A549 (cell line): ENCODE measurements around the gene ICAM2. TPM values are rescaled to one million over a fixed set of nuclear protein-coding genes. Genes with fewer than 3 reads are reported as not detected.

Experiments
- ATAC-seq, 2 experiments: fragments of 200-7000 bp in 1 of 2; fragments of >200 bp in 1 of 2; cut with Nextera tagmentation in 1 of 2; cut with Tn5 transposase in 1 of 2; 3 replicates each; pipeline versions ENCODE4 v1.8.0 to v1.9.1; 2018 to 2020; ENCODE audit warnings: mild to moderate bottlenecking in 1 of 2, moderate library complexity in 1 of 2
- CTCF ChIA-PET: fragments of 300-600 bp; sonication (Branson Sonifier 250); formaldehyde crosslinking; extraction: SDS; loops from one replicate; lab custom pipeline; 2021; ENCODE audit warnings: antibody characterized with exemption, inconsistent platforms; lab: Yijun Ruan, JAX
- POLR2A ChIA-PET: fragments of 350-600 bp; formaldehyde crosslinking; extraction: SDS; loops from one replicate; lab custom pipeline; 2021; ENCODE audit warnings: antibody characterized with exemption, inconsistent platforms; lab: Yijun Ruan, JAX
- DNase-seq, 2 experiments: peaks; one replicate each; pipeline versions ENCODE4 v3.0.0 to v3.0.0-alpha.2; 2011 to 2016; ENCODE audit warnings: low read depth in 1 of 2, low spot score in 1 of 2
- FAIRE-seq: peaks from 2 replicates; lab custom pipeline; 2011; peaks lifted over from hg19 to GRCh38; lab: Jason Lieb, UNC
- H3K27ac ChIP-seq, 2 experiments: fragments of >200 bp; sonication (Bioruptor Twin); formaldehyde crosslinking; 3 replicates each; pipeline ENCODE4 v1.5.1; 2016 to 2017
- H3K4me1 ChIP-seq: fragments of >200 bp; sonication (Bioruptor Twin); formaldehyde crosslinking; 3 replicates; pipeline ENCODE4 v1.6.1; 2016
- H3K4me2 ChIP-seq: fragments of >200 bp; sonication (Bioruptor Twin); formaldehyde crosslinking; 3 replicates; pipeline ENCODE4 v1.6.1; 2016
- H3K4me3 ChIP-seq: fragments of >200 bp; sonication (Bioruptor Twin); formaldehyde crosslinking; 3 replicates; pipeline ENCODE4 v1.5.1; 2016
- H3K9me3 ChIP-seq: fragments of >200 bp; sonication (Bioruptor Twin); formaldehyde crosslinking; 3 replicates; pipeline ENCODE4 v1.6.1; 2016
- CBX8 ChIP-seq: fragments of 200-600 bp; sonication (generic); IDR thresholded peaks from 2 replicates; pipeline ENCODE4 v1.6.1; 2016
- CEBPB ChIP-seq, 2 experiments: fragments of >200 bp in 1 of 2; sonication (Bioruptor Twin) in 1 of 2; formaldehyde crosslinking in 1 of 2; IDR thresholded peaks; 2 replicates each; pipeline ENCODE4 v1.6.1; 2012 to 2016
- CHD2 ChIP-seq: fragments of 150-350 bp; IDR thresholded peaks from 2 replicates; pipeline ENCODE4 v1.6.1; 2014; ENCODE audit warnings: low read length; ENCODE audit not compliant: partially characterized antibody
- CHD4 ChIP-seq: fragments of 200-600 bp; sonication (generic); IDR thresholded peaks from 2 replicates; pipeline ENCODE4 v1.6.1; 2016; ENCODE audit warnings: antibody characterized with exemption, mild to moderate bottlenecking, borderline replicate concordance
- EHF ChIP-seq: fragments of 250-450 bp; sonication (Bioruptor Pico); IDR thresholded peaks from 2 replicates; pipeline ENCODE4 v1.5.0; 2020; ENCODE audit warnings: mild to moderate bottlenecking
- EHMT2 ChIP-seq: fragments of 200-600 bp; sonication (generic); IDR thresholded peaks from 2 replicates; pipeline ENCODE4 v1.6.1; 2016; ENCODE audit warnings: antibody characterized with exemption, low read depth, mild to moderate bottlenecking, moderate library complexity
- EP300 ChIP-seq, 2 experiments: fragments of >200 bp; sonication (Bioruptor Twin); formaldehyde crosslinking; IDR thresholded peaks; 2 replicates in 1 of 2; 3 replicates in 1 of 2; pipeline ENCODE4 v1.6.1; 2016 to 2017
- FOSB ChIP-seq: fragments of 250-450 bp; sonication (Bioruptor Pico); IDR thresholded peaks from 2 replicates; pipeline ENCODE4 v1.5.0; 2020; ENCODE audit warnings: mild to moderate bottlenecking, moderate library complexity
- HOXB13 ChIP-seq: fragments of 250-450 bp; sonication (Bioruptor Pico); IDR thresholded peaks from 2 replicates; pipeline ENCODE4 v1.5.0; 2020; ENCODE audit warnings: low read depth, mild to moderate bottlenecking, moderate library complexity
- JUN ChIP-seq, 2 experiments: fragments of >200 bp; sonication (Bioruptor Twin); formaldehyde crosslinking; IDR thresholded peaks; 2 replicates in 1 of 2; 3 replicates in 1 of 2; pipeline ENCODE4 v1.6.1; 2016 to 2017
- MAFK ChIP-seq: fragments of 450-650 bp; IDR thresholded peaks from 2 replicates; pipeline ENCODE4 v1.6.1; 2014; ENCODE audit not compliant: partially characterized antibody
- MAZ ChIP-seq: fragments of 150-350 bp; IDR thresholded peaks from 2 replicates; pipeline ENCODE4 v1.6.1; 2014; ENCODE audit warnings: antibody characterized with exemption, low read depth, low read length, borderline replicate concordance
- PHF8 ChIP-seq: fragments of 200-600 bp; sonication (generic); IDR thresholded peaks from 2 replicates; pipeline ENCODE4 v1.6.1; 2016; ENCODE audit warnings: low read depth, mild to moderate bottlenecking, antibody characterized with exemption, moderate library complexity, borderline replicate concordance
- POLR2A ChIP-seq: IDR thresholded peaks from 2 replicates; pipeline ENCODE4 v1.6.1; 2012; ENCODE audit warnings: mild to moderate bottlenecking, low read length
- POLR2AphosphoS2 ChIP-seq: conservative IDR thresholded peaks from 2 replicates; pipeline ENCODE4 v1.6.1; 2012; ENCODE audit warnings: low read length, improper control_type of control experiment, inconsistent platforms
- RCOR1 ChIP-seq: fragments of 150-350 bp; IDR thresholded peaks from 2 replicates; pipeline ENCODE4 v1.6.1; 2014; ENCODE audit warnings: antibody characterized with exemption, low read length, low read depth
- RNF2 ChIP-seq: fragments of 200-600 bp; sonication (generic); IDR thresholded peaks from 2 replicates; pipeline ENCODE4 v1.6.1; 2016; ENCODE audit warnings: low read depth, mild to moderate bottlenecking, antibody characterized with exemption, moderate library complexity, borderline replicate concordance
- SMC3 ChIP-seq: fragments of >200 bp; sonication (Bioruptor Twin); formaldehyde crosslinking; IDR thresholded peaks from 3 replicates; pipeline ENCODE4 v1.6.1; 2018; ENCODE audit warnings: inconsistent platforms
- SREBF2 ChIP-seq: fragments of 450-650 bp; IDR thresholded peaks from 2 replicates; pipeline ENCODE4 v1.6.1; 2014; ENCODE audit warnings: mild to moderate bottlenecking, moderate library complexity
- ZC3H11A ChIP-seq: fragments of 450-650 bp; IDR thresholded peaks from 2 replicates; pipeline ENCODE4 v1.6.1; 2014; ENCODE audit warnings: antibody characterized with exemption, mild to moderate bottlenecking
- ZSCAN20 ChIP-seq: fragments of 250-450 bp; sonication (Bioruptor Pico); IDR thresholded peaks from 2 replicates; pipeline ENCODE4 v1.8.0; 2022; ENCODE audit warnings: mild to moderate bottlenecking, moderate library complexity
- WGBS: methylation state at CpG from one replicate; pipeline ENCODE4 v1.1.6; 2017; ENCODE audit errors: missing lambda C conversion rate; 5-methylcytosine and 5-hydroxymethylcytosine counted together
- polyA plus RNA-seq, 4 experiments: library from polyadenylated mRNA; depleted of rRNA in 3 of 4; stranded (reverse); fragments of >200 nt; fragmentation: RNase III in 1 of 4; extraction: RNeasy Plus Mini Kit Qiagen cat#74134 plus additional on column Dnase treatment in 1 of 4; gene quantifications; 2 replicates in 3 of 4; 3 replicates in 1 of 4; pipeline ENCODE4 v1.2.3, GENCODE V29; 2011 to 2017
- TF ChIP-seq, protein P1 (sequence below): IDR thresholded peaks from 2 replicates; pipeline ENCODE4 v1.6.1; 2012
- TF ChIP-seq, protein P2 (sequence below): fragments of >200 bp; sonication (Bioruptor Twin); formaldehyde crosslinking; IDR thresholded peaks from 2 replicates; pipeline ENCODE4 v1.6.1; 2016
- TF ChIP-seq, protein P3 (sequence below): fragments of 150-350 bp; IDR thresholded peaks from 2 replicates; pipeline ENCODE4 v1.6.1; 2014; ENCODE audit warnings: low read depth, mild to moderate bottlenecking, low read length
- TF ChIP-seq, protein P4 (sequence below): IDR thresholded peaks from 2 replicates; pipeline ENCODE4 v1.6.1; 2012
- TF ChIP-seq, protein P5 (sequence below): IDR thresholded peaks from 2 replicates; pipeline ENCODE4 v1.6.1; 2012; ENCODE audit warnings: low read depth, borderline replicate concordance
- TF ChIP-seq, protein P6 (sequence below): fragments of 250-450 bp; sonication (Bioruptor Pico); IDR thresholded peaks from 2 replicates; pipeline ENCODE4 v1.5.0; 2020; ENCODE audit warnings: low read depth, mild to moderate bottlenecking, moderate library complexity

Gene ICAM2
- polyA plus RNA-seq, 2 of the 4 experiments (the other 2 are of a cell fraction) = not detected

DNA sequence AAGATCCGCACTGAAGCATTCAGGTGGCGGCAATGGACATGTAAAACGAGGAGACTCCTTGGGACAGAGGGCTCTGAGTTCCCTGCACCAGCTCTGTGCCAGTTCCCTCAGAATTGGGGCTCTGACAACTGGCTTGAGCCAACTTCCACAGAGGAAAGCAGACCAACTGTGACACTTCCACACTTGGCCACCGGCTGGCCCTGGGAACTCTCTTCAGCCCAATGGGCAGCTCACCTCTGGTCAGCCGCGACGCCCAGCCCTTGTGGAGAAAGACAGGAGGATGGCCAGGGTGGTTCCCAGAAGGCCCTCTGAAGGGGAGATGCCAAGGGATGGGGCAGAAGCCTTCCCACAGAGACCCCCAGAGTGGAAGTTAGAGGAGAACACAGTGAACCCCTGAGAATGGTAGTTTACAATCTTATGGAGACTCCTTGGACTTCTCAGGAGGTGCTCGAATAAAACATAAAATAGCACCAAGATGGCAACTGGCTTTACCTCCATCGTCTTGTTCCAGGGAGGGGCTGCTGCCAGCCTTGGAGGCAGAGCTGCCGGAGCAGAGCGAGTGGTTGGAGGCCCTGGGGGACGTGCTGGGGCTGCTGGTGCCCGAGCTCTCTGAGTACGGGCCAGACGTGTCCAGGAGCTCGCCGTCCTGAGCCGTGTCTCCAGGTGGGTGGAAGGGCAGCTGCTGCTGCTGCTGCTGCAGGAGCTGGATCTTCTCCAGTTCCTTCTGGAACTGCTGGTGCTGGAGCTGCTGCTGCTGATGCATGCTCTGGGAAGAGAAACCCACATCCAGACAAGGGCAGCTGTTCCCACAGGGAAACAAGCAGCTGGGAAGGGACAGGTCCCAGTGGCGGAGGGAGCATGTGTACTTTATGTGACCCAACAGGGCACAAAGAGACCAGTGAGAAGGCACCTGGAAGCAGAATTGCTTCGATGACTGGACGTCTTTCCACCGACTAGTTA lies 35.0 kb upstream of the ICAM2 start:
- no peak overlapping the region for H3K27ac ChIP-seq
- CTCF ChIA-PET = interaction anchor here (0.5 to 7.0 kb wide), 14 partner anchors 9 to 77 kb away, joined by 3 to 56 read pairs (median 5); no protein-coding TSS in a partner anchor
- TF ChIP-seq ZC3H11A (no peak), SREBF2 (no peak), ZSCAN20 (CRISPR knock-in tag) (no peak), CBX8 (no peak), POLR2AphosphoS2 (no peak), CHD4 (no peak), EP300 (IDR thresholded peaks at IDR 0.05) (no peak), CEBPB (IDR thresholded peaks at IDR 0.05) (no peak), MAZ (no peak), MAFK (no peak), EHMT2 (no peak), FOSB (CRISPR knock-in tag) (no peak), RNF2 (no peak)
- TF ChIP-seq, protein P1, sequence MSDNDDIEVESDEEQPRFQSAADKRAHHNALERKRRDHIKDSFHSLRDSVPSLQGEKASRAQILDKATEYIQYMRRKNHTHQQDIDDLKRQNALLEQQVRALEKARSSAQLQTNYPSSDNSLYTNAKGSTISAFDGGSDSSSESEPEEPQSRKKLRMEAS = no peak
- TF ChIP-seq, protein P2, sequence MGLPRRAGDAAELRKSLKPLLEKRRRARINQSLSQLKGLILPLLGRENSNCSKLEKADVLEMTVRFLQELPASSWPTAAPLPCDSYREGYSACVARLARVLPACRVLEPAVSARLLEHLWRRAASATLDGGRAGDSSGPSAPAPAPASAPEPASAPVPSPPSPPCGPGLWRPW = no peak
- POLR2A ChIA-PET = interaction anchor here (4.1 kb wide), 1 partner anchor 90 kb away, joined by 15 read pairs; no protein-coding TSS in a partner anchor
- 87% methylated on average over 22 of the region's 22 CpGs for WGBS
- peaks cover 29% of the 10 kb centered on the region for H3K4me1 ChIP-seq
- H3K4me2 ChIP-seq = no peak overlapping the region
- ATAC-seq (peak; percentile 56 to 69; a peak in 4 of 6 replicates), FAIRE-seq (no peak), DNase-seq (no peak)
- no peaks in the 10 kb centered on the region for H3K9me3 ChIP-seq
- H3K4me3 ChIP-seq = no peak overlapping the region

DNA sequence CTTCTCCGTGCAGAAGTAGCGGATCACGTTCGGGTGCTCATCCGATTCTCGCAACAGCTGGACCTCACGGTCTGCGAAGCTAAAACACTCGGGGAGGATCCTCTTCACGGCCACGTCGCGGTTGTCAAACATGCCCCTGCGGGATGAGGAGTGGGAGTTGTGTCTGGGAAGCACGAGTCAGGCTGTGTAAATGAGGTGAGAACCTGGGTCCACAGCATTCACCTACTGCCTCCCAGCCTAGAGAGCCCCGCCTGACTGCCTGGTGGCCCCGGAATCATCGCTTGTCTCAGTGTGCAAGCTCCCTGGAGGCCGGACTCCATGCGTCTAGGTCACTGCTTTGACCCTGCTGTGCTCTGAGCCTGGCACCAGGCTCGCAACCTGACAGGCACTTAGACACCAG lies 33.9 kb upstream of the ICAM2 start:
- FAIRE-seq (no peak), ATAC-seq (no peak), DNase-seq (no peak)
- H3K4me2 ChIP-seq = no peak overlapping the region
- H3K27ac ChIP-seq = no peak overlapping the region
- H3K4me3 ChIP-seq = no peak overlapping the region
- CTCF ChIA-PET = interaction anchor here (0.7 to 7.0 kb wide), 14 partner anchors 9 to 143 kb away, joined by 3 to 56 read pairs (median 6); partner anchors contain the start of genes CSHL1 and GH1
- POLR2A ChIA-PET = interaction anchor here (4.1 kb wide), 1 partner anchor 91 kb away, joined by 15 read pairs; no protein-coding TSS in a partner anchor
- H3K4me1 ChIP-seq = peaks cover 20% of the 10 kb centered on the region
- H3K9me3 ChIP-seq = no peaks in the 10 kb centered on the region
- 95% methylated on average over 21 of the region's 21 CpGs for WGBS
- TF ChIP-seq, protein P3, sequence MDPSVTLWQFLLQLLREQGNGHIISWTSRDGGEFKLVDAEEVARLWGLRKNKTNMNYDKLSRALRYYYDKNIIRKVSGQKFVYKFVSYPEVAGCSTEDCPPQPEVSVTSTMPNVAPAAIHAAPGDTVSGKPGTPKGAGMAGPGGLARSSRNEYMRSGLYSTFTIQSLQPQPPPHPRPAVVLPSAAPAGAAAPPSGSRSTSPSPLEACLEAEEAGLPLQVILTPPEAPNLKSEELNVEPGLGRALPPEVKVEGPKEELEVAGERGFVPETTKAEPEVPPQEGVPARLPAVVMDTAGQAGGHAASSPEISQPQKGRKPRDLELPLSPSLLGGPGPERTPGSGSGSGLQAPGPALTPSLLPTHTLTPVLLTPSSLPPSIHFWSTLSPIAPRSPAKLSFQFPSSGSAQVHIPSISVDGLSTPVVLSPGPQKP = no peak

DNA sequence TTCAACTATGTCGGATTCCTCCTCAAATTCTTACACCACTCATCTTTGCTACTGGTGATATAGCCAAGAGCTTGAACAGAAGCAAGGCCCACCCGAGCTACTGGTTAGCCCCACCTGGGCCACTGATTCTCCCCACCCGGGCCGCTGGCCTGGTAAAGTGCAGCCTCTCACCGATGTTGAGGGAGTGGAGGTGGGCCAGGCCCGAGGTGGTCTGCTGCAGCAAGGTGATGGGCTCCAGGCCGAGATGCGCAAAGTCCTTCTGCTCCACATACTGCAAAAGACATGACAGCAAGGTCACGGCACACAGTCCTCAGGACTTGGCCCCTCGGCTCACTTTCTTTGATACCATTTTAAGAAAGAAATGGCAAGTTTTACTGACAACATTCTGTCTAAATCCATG lies 32.7 kb upstream of the ICAM2 start:
- no peak overlapping the region for H3K27ac ChIP-seq
- DNase-seq = no peak
- 86% methylated on average over 10 of the region's 10 CpGs for WGBS

More for the DNA sequence above, 32.7 kb upstream of the ICAM2 start:
- Histone ChIP-seq H3K4me1 (peaks cover 8% of the 10 kb centered on the region), H3K9me3 (no peaks in the 10 kb centered on the region), H3K4me2 (no peak overlapping the region), H3K4me3 (no peak overlapping the region)
- no peak for FAIRE-seq
- POLR2A ChIA-PET = interaction anchor here (0.7 to 4.1 kb wide), 2 partner anchors 31 to 93 kb away, joined by 3 to 15 read pairs; no protein-coding TSS in a partner anchor
- no peak for TF ChIP-seq HOXB13
- no peak for TF ChIP-seq MAZ
- TF ChIP-seq RCOR1 = no peak
- TF ChIP-seq SMC3 = no peak
- no peak for TF ChIP-seq FOSB (CRISPR knock-in tag)
- TF ChIP-seq, protein P4, sequence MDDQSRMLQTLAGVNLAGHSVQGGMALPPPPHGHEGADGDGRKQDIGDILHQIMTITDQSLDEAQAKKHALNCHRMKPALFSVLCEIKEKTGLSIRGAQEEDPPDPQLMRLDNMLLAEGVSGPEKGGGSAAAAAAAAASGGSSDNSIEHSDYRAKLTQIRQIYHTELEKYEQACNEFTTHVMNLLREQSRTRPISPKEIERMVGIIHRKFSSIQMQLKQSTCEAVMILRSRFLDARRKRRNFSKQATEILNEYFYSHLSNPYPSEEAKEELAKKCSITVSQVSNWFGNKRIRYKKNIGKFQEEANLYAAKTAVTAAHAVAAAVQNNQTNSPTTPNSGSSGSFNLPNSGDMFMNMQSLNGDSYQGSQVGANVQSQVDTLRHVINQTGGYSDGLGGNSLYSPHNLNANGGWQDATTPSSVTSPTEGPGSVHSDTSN = no peak
- no peak for TF ChIP-seq CBX8
- no peak for TF ChIP-seq POLR2A
- TF ChIP-seq CHD2 = no peak
- no peak for TF ChIP-seq PHF8
- TF ChIP-seq CEBPB (IDR thresholded peaks at IDR 0.05) = no peak
- TF ChIP-seq CHD4 = no peak
- no peak for TF ChIP-seq RNF2
- no peak for TF ChIP-seq EHF
- TF ChIP-seq, protein P5, sequence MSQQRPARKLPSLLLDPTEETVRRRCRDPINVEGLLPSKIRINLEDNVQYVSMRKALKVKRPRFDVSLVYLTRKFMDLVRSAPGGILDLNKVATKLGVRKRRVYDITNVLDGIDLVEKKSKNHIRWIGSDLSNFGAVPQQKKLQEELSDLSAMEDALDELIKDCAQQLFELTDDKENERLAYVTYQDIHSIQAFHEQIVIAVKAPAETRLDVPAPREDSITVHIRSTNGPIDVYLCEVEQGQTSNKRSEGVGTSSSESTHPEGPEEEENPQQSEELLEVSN = no peak
- no peak for TF ChIP-seq JUN (IDR thresholded peaks at IDR 0.05)
- TF ChIP-seq EP300 (IDR thresholded peaks at IDR 0.05) = no peak
- TF ChIP-seq, protein P6, sequence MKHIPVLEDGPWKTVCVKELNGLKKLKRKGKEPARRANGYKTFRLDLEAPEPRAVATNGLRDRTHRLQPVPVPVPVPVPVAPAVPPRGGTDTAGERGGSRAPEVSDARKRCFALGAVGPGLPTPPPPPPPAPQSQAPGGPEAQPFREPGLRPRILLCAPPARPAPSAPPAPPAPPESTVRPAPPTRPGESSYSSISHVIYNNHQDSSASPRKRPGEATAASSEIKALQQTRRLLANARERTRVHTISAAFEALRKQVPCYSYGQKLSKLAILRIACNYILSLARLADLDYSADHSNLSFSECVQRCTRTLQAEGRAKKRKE (CRISPR knock-in tag) = no peak
- CTCF ChIA-PET = interaction anchor here (0.9 to 7.0 kb wide), 15 partner anchors 8 to 149 kb away, joined by 3 to 56 read pairs (median 6); partner anchors contain the start of genes CSHL1 and GH1
- ATAC-seq = no peak
